BJ (cell line): ENCODE measurements around the gene RUVBL1. TPM values are rescaled to one million over a fixed set of nuclear protein-coding genes. Genes with fewer than 3 reads are reported as not detected.

Source experiments
- CTCF ChIA-PET: fragments of 350-600 bp; formaldehyde crosslinking; extraction: SDS; loops from one replicate; lab custom pipeline; 2021; ENCODE audit warnings: antibody characterized with exemption, inconsistent platforms; lab: Yijun Ruan, JAX
- POLR2A ChIA-PET: fragments of 300-600 bp; sonication (Branson Sonifier 250); formaldehyde crosslinking; extraction: SDS; loops from one replicate; lab custom pipeline; 2021; ENCODE audit warnings: antibody characterized with exemption; lab: Charles Lee
- DNase-seq: peaks from one replicate; pipeline ENCODE4 v3.0.0-alpha.2; 2011; ENCODE audit warnings: low read depth
- H3K27me3 ChIP-seq: 2 replicates; pipeline ENCODE4 v1.6.0; 2011; ENCODE audit warnings: low read length; ENCODE audit not compliant: control insufficient read depth, insufficient read depth
- H3K36me3 ChIP-seq: 2 replicates; pipeline ENCODE4 v1.5.1; 2011; ENCODE audit warnings: low read length; ENCODE audit not compliant: control insufficient read depth, insufficient read depth
- H3K4me3 ChIP-seq: 2 replicates; pipeline ENCODE4 v1.5.1; 2011; ENCODE audit warnings: low read depth, mild to moderate bottlenecking, control low read depth, low read length
- CTCF ChIP-seq: IDR thresholded peaks from 2 replicates; pipeline ENCODE4 v1.5.1; 2011; ENCODE audit warnings: low read depth, mild to moderate bottlenecking, control low read depth, inconsistent platforms, low read length, moderate library complexity; ENCODE audit not compliant: insufficient read depth
- polyA plus RNA-seq: library from polyadenylated mRNA; depleted of rRNA; stranded (reverse); fragments of >200 nt; gene quantifications from 2 replicates; pipeline ENCODE4 v1.2.3, GENCODE V29; 2011

RUVBL1 gene
- polyA plus RNA-seq, 1 experiment, result 67.6 TPM

DNA sequence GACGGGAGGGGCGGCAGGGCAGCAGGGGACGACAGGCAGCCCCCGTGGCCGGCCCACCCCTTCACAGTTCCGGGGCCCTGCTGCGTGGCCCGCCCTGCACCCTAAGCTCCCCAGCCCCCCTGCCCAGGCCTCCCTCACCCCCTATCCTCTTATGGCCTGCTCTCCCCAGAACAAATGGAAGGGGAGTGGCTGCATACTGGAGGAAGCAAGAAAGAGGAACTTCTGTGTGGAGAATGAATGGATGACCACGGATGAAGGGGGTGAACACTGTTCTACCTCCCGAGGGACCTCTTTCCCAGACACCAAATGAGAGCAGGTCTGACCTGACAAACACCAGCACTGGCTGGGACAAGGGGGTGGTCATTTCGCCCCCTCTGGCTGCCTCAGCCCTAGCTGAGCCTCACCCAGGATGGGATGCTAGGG lies 46.4 kb downstream of the RUVBL1 start:
- Histone ChIP-seq H3K27me3 (no peaks in the 10 kb centered on the region), H3K4me3 (no peak overlapping the region), H3K36me3 (peaks cover 9% of the 10 kb centered on the region)
- ChIA-PET CTCF (interaction anchor here (1.1 to 2.4 kb wide), 2 partner anchors 10 to 14 kb away, joined by 3 to 9 read pairs; no protein-coding TSS in a partner anchor), POLR2A (no interaction called here)
- no peak for DNase-seq
- TF ChIP-seq CTCF, result no peak

- CTCF ChIA-PET, result interaction anchor here (1.1 to 2.4 kb wide), 4 partner anchors 10 to 93 kb away, joined by 3 to 9 read pairs (median 4); no protein-coding TSS in a partner anchor
- Histone ChIP-seq H3K27me3 (no peaks in the 10 kb centered on the region), H3K4me3 (no peak overlapping the region), H3K36me3 (peaks cover 14% of the 10 kb centered on the region)
- TF ChIP-seq CTCF, result no peak
- DNase-seq, result no peak
- POLR2A ChIA-PET, result interaction anchor here (0.6 kb wide), 2 partner anchors 24 to 1279 kb away, joined by 4 read pairs; partner anchors contain the start of gene SEC61A1
Observed at GRCh38 chr3:128076483-128077201, 47.0 kb downstream of the RUVBL1 start.

GRCh38 chr3:128075522-128076482 lies 47.8 kb downstream of the RUVBL1 start:
- ChIA-PET POLR2A (interaction anchor here (0.6 kb wide), 2 partner anchors 23 to 1280 kb away, joined by 4 read pairs; partner anchors contain the start of gene SEC61A1), CTCF (interaction anchor here (0.6 to 2.4 kb wide), 9 partner anchors 9 to 142 kb away, joined by 3 to 9 read pairs (median 3); no protein-coding TSS in a partner anchor)
- H3K4me3 ChIP-seq, result peak overlapping the region; percentile 21
- TF ChIP-seq CTCF, result peak; percentile 76
- no peaks in the 10 kb centered on the region for H3K27me3 ChIP-seq
- peaks cover 19% of the 10 kb centered on the region for H3K36me3 ChIP-seq
- DNase-seq, result no peak

DNA sequence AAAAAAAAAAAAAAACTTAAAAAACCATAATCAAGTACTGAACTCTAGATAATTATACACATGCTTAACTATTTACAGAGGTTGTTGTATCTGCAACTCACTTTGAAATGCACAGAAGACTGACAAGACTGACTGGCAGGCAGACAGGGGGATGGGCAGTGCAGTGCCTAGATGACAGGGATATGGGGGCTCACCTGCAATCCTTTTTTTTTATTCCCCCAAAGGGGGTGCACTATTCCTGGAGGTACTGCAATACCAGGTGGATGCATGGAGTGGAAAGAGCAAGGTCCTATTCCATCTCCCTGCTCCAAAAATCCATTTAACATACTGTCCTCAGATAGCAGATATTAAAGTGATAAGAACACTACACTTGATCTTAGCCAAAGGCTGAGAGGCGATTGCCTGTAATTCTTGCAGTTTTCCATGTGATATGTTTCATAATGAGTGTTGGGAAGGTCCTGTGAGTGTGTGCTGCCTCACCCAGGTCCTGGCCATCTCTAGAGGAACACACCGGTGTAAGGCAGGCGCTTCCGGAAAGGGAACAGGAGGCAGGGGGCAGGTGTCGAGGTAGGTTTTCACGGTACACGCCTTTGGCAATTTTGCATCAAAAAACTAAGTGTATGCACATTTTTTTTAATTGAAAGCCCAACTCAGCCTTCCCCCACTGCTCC lies 48.6 kb downstream of the RUVBL1 start:
- no peak for TF ChIP-seq CTCF
- no peaks in the 10 kb centered on the region for H3K27me3 ChIP-seq
- no peak for DNase-seq
- H3K4me3 ChIP-seq, result no peak overlapping the region
- H3K36me3 ChIP-seq, result peaks cover 26% of the 10 kb centered on the region
- CTCF ChIA-PET, result interaction anchor here (0.7 to 1.5 kb wide), 6 partner anchors 10 to 95 kb away, joined by 3 to 9 read pairs (median 3); no protein-coding TSS in a partner anchor
- POLR2A ChIA-PET, result no interaction called here
